Right cardiac atrium (tissue), 5 donors: Measurements from ENCODE around the gene TTC12. TPM values are rescaled to one million over a fixed set of nuclear protein-coding genes. Genes with fewer than 3 reads are reported as not detected.
A peak's percentile ranks its signal among the peaks of the same experiment; 100 is the strongest.

ENCODE experiments used
- ATAC-seq, 2 donors: fragments of 200-7000 bp; cut with Tn5 transposase; one replicate each; pipeline versions ENCODE4 v1.8.0 to v1.9.1; 2020; ENCODE audit warnings: moderate library complexity in 2 of 2, mild to moderate bottlenecking in 1 of 2
- DNase-seq, 3 donors: peaks; one replicate each; pipeline ENCODE4 v3.0.0-alpha.2; 2020
- H3K27ac ChIP-seq: one replicate; pipeline ENCODE4 v1.5.1; 2013; ENCODE audit warnings: mild to moderate bottlenecking, low read length, control low read depth, moderate library complexity
- H3K27me3 ChIP-seq: one replicate; pipeline ENCODE4 v1.6.1; 2013; ENCODE audit not compliant: control insufficient read depth, insufficient read depth
- H3K4me1 ChIP-seq: one replicate; pipeline ENCODE4 v1.6.1; 2013; ENCODE audit warnings: low read length; ENCODE audit not compliant: control insufficient read depth, insufficient read depth
- H3K4me3 ChIP-seq: one replicate; pipeline ENCODE4 v1.5.1; 2013; ENCODE audit warnings: low read length, control low read depth
- H3K9me3 ChIP-seq: one replicate; pipeline ENCODE4 v1.6.1; 2013; ENCODE audit warnings: low read length; ENCODE audit not compliant: control insufficient read depth
- WGBS: extraction: QIAGEN DNeasy Blood & Tissue Kit; methylation state at CpG from one replicate; pipeline ENCODE4 v1.1.7; 2013; 5-methylcytosine and 5-hydroxymethylcytosine counted together
- intact Hi-C, 4 donors: fragments of 100-400 bp; cut with DNase I; formaldehyde crosslinking; loops; one replicate each; pipeline versions ENCODE4 v1.11.0 to v1.14.0; 2022 to 2023
- polyA plus RNA-seq: library from polyadenylated mRNA; stranded (reverse); fragments of 200-250 nt; gene quantifications from one replicate; pipeline ENCODE4 v1.2.3, GENCODE V29; 2013
- total RNA-seq, 4 donors: library from RNA; stranded (reverse); fragmentation: NEBNext Ultra II Directional; extraction: Animal tissue kit (Norgen Biotek cat#: 25700); gene quantifications; one replicate each; pipeline ENCODE4 v1.2.1, GENCODE V29; 2021
- donor health status: healthy with polysubstance abuse.
- donor health status: DM: no; HTN: yes; CAD: no.
- donor health status: DM: no; HTN: no; CAD: no.
- donor health status: DM: no; HTN: yes; CAD: no; lungs with severe emphysema.
- donor health status: DM: yes; HTN: yes; CAD: no.

TTC12 gene
- total and polyA plus RNA-seq, 5 donors = 5.0 to 10.9 (median 5.4) TPM

GRCh38 chr11:113350336-113351067 lies 36.1 kb downstream of the TTC12 start:
- no peaks in the 10 kb centered on the region for H3K9me3 ChIP-seq
- ATAC-seq = no peak
- no peak overlapping the region for H3K27ac ChIP-seq
- H3K4me3 ChIP-seq = no peak overlapping the region
- WGBS = 85% methylated on average over 11 of the region's 11 CpGs
- intact Hi-C loops = no loop called here
- no peaks in the 10 kb centered on the region for H3K4me1 ChIP-seq
- H3K27me3 ChIP-seq = no peaks in the 10 kb centered on the region
- DNase-seq = no peak

GRCh38 chr11:113351068-113351450 lies 36.7 kb downstream of the TTC12 start:
- intact Hi-C loops = no loop called here
- Histone ChIP-seq H3K4me1 (no peaks in the 10 kb centered on the region), H3K9me3 (no peaks in the 10 kb centered on the region), H3K4me3 (no peak overlapping the region), H3K27me3 (no peaks in the 10 kb centered on the region), H3K27ac (no peak overlapping the region)
- ATAC-seq (no peak), DNase-seq (no peak)
- 85% methylated on average over 3 of the region's 3 CpGs for WGBS

GRCh38 chr11:113351480-113351879 lies 37.1 kb downstream of the TTC12 start:
- no peaks in the 10 kb centered on the region for H3K4me1 ChIP-seq
- no peak for DNase-seq
- H3K9me3 ChIP-seq = no peaks in the 10 kb centered on the region
- no peak for ATAC-seq
- H3K4me3 ChIP-seq = no peak overlapping the region
- no peak overlapping the region for H3K27ac ChIP-seq
- no peaks in the 10 kb centered on the region for H3K27me3 ChIP-seq
- WGBS = 69% methylated on average over 4 of the region's 4 CpGs
- intact Hi-C loops = no loop called here

- 92% methylated on average over 3 of the region's 3 CpGs for WGBS
- H3K4me3 ChIP-seq = no peak overlapping the region
- intact Hi-C loops = no loop called here
- ATAC-seq (no peak), DNase-seq (no peak)
- H3K9me3 ChIP-seq = no peaks in the 10 kb centered on the region
- H3K4me1 ChIP-seq = no peaks in the 10 kb centered on the region
- H3K27me3 ChIP-seq = no peaks in the 10 kb centered on the region
- H3K27ac ChIP-seq = no peak overlapping the region
Measured at GRCh38 chr11:113356203-113356602, 41.8 kb downstream of the TTC12 start.

- 82% methylated on average over 5 of the region's 5 CpGs for WGBS
- no peak overlapping the region for H3K4me3 ChIP-seq
- DNase-seq (no peak), ATAC-seq (no peak)
- H3K27ac ChIP-seq = no peak overlapping the region
- H3K4me1 ChIP-seq = no peaks in the 10 kb centered on the region
- intact Hi-C loops = no loop called here
- H3K9me3 ChIP-seq = no peaks in the 10 kb centered on the region
- H3K27me3 ChIP-seq = no peaks in the 10 kb centered on the region
Measured at GRCh38 chr11:113363406-113363805, 49.0 kb downstream of the TTC12 start.

GRCh38 chr11:113363996-113364641 lies 49.7 kb downstream of the TTC12 start:
- DNase-seq (no peak), ATAC-seq (no peak)
- Histone ChIP-seq H3K4me3 (no peak overlapping the region), H3K9me3 (no peaks in the 10 kb centered on the region), H3K27ac (no peak overlapping the region), H3K27me3 (no peaks in the 10 kb centered on the region), H3K4me1 (no peaks in the 10 kb centered on the region)
- intact Hi-C loops = no loop called here
- WGBS = 80% methylated on average over 7 of the region's 7 CpGs

GRCh38 chr11:113365895-113366294 lies 51.5 kb downstream of the TTC12 start:
- no peak for ATAC-seq
- H3K4me3 ChIP-seq = no peak overlapping the region

GRCh38 chr11:113369411-113369810 lies 55.0 kb downstream of the TTC12 start:
- Histone ChIP-seq H3K27ac (no peak overlapping the region), H3K4me1 (no peaks in the 10 kb centered on the region), H3K27me3 (no peaks in the 10 kb centered on the region), H3K9me3 (no peaks in the 10 kb centered on the region), H3K4me3 (no peak overlapping the region)
- ATAC-seq = no peak
- no peak for DNase-seq
- intact Hi-C loops = no loop called here
- 72% methylated on average over 3 of the region's 3 CpGs for WGBS

More at GRCh38 chr11:113365895-113366294, 51.5 kb downstream of the TTC12 start:
- intact Hi-C loops = no loop called here
- DNase-seq = no peak
- H3K9me3 ChIP-seq = no peaks in the 10 kb centered on the region
- 70% methylated on average over 5 of the region's 5 CpGs for WGBS
- H3K4me1 ChIP-seq = no peaks in the 10 kb centered on the region
- no peaks in the 10 kb centered on the region for H3K27me3 ChIP-seq
- no peak overlapping the region for H3K27ac ChIP-seq

GRCh38 chr11:113370634-113371033 lies 56.3 kb downstream of the TTC12 start:
- no peaks in the 10 kb centered on the region for H3K27me3 ChIP-seq
- intact Hi-C loops = no loop called here
- no peak overlapping the region for H3K27ac ChIP-seq
- WGBS = 59% methylated on average over 5 of the region's 5 CpGs
- no peaks in the 10 kb centered on the region for H3K9me3 ChIP-seq
- DNase-seq (peak in 1 of 3 donors; percentile 42), ATAC-seq (peak in 1 of 2 donors; percentile 27)
- no peak overlapping the region for H3K4me3 ChIP-seq
- H3K4me1 ChIP-seq = no peaks in the 10 kb centered on the region

GRCh38 chr11:113372309-113372708 lies 57.9 kb downstream of the TTC12 start:
- H3K27me3 ChIP-seq = no peaks in the 10 kb centered on the region
- 76% methylated on average over 4 of the region's 4 CpGs for WGBS
- H3K9me3 ChIP-seq = no peaks in the 10 kb centered on the region
- no peak overlapping the region for H3K27ac ChIP-seq
- no peaks in the 10 kb centered on the region for H3K4me1 ChIP-seq
- ATAC-seq (no peak), DNase-seq (no peak)
- no peak overlapping the region for H3K4me3 ChIP-seq
- intact Hi-C loops = no loop called here

- DNase-seq = no peak
- WGBS = 76% methylated on average over 3 of the region's 3 CpGs
- ATAC-seq = peak in 1 of 2 donors; percentile 51
- Histone ChIP-seq H3K9me3 (no peaks in the 10 kb centered on the region), H3K27ac (no peak overlapping the region), H3K4me1 (no peaks in the 10 kb centered on the region), H3K27me3 (no peaks in the 10 kb centered on the region), H3K4me3 (no peak overlapping the region)
- intact Hi-C loops = no loop called here
Measured at GRCh38 chr11:113373306-113373705, 58.9 kb downstream of the TTC12 start.
